ENCODE measurements around the gene KLF17.

The KLF17 gene

DNA sequence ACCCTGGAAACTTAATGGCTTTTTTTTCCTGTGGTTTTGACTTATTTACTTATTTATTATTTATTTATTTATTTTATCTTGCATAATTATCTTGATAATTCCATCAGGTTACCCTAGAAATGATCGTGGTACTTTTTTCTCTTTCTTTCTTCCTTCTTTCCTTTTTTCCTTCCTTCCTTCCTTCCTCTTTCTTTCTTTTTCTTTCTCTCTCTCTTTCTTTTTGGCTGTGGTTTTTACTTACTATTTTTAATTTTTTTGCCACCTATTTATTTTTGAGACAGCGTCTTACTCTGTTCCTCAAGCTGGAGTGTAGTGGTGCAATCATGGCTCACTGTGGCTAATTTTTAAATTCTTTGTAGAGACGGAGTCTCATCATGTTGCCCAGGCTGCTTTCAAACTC lies 29.0 kb downstream of the KLF17 start:
- peaks cover 5% of the 10 kb centered on the region for H3K27me3 ChIP-seq (ENCODE audit: insufficient read depth, poor library complexity, severe bottlenecking)
- DNase-seq (ENCODE audit: low read depth in 1 of 2, low spot score in 1 of 2): no peak
- TF ChIP-seq, protein P1, sequence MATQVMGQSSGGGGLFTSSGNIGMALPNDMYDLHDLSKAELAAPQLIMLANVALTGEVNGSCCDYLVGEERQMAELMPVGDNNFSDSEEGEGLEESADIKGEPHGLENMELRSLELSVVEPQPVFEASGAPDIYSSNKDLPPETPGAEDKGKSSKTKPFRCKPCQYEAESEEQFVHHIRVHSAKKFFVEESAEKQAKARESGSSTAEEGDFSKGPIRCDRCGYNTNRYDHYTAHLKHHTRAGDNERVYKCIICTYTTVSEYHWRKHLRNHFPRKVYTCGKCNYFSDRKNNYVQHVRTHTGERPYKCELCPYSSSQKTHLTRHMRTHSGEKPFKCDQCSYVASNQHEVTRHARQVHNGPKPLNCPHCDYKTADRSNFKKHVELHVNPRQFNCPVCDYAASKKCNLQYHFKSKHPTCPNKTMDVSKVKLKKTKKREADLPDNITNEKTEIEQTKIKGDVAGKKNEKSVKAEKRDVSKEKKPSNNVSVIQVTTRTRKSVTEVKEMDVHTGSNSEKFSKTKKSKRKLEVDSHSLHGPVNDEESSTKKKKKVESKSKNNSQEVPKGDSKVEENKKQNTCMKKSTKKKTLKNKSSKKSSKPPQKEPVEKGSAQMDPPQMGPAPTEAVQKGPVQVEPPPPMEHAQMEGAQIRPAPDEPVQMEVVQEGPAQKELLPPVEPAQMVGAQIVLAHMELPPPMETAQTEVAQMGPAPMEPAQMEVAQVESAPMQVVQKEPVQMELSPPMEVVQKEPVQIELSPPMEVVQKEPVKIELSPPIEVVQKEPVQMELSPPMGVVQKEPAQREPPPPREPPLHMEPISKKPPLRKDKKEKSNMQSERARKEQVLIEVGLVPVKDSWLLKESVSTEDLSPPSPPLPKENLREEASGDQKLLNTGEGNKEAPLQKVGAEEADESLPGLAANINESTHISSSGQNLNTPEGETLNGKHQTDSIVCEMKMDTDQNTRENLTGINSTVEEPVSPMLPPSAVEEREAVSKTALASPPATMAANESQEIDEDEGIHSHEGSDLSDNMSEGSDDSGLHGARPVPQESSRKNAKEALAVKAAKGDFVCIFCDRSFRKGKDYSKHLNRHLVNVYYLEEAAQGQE (IDR thresholded peaks at IDR 0.05; ENCODE audit: insufficient replicate concordance, low read depth): no peak
- TF ChIP-seq GABPA (IDR thresholded peaks at IDR 0.05; ENCODE audit: low read depth) (no peak), SPI1 (IDR thresholded peaks at IDR 0.05; ENCODE audit: borderline replicate concordance, low read depth) (no peak), POLR2AphosphoS5 (IDR thresholded peaks at IDR 0.05; ENCODE audit: low read depth) (no peak)
- TF ChIP-seq, protein P2, sequence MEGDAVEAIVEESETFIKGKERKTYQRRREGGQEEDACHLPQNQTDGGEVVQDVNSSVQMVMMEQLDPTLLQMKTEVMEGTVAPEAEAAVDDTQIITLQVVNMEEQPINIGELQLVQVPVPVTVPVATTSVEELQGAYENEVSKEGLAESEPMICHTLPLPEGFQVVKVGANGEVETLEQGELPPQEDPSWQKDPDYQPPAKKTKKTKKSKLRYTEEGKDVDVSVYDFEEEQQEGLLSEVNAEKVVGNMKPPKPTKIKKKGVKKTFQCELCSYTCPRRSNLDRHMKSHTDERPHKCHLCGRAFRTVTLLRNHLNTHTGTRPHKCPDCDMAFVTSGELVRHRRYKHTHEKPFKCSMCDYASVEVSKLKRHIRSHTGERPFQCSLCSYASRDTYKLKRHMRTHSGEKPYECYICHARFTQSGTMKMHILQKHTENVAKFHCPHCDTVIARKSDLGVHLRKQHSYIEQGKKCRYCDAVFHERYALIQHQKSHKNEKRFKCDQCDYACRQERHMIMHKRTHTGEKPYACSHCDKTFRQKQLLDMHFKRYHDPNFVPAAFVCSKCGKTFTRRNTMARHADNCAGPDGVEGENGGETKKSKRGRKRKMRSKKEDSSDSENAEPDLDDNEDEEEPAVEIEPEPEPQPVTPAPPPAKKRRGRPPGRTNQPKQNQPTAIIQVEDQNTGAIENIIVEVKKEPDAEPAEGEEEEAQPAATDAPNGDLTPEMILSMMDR (IDR thresholded peaks at IDR 0.05; ENCODE audit: insufficient read depth, low read length): no peak
- H3K27ac ChIP-seq (replicated peaks): no peak overlapping the region
- no peak overlapping the region for H3K4me3 ChIP-seq (replicated peaks; ENCODE audit: insufficient read depth, low read length)

DNA sequence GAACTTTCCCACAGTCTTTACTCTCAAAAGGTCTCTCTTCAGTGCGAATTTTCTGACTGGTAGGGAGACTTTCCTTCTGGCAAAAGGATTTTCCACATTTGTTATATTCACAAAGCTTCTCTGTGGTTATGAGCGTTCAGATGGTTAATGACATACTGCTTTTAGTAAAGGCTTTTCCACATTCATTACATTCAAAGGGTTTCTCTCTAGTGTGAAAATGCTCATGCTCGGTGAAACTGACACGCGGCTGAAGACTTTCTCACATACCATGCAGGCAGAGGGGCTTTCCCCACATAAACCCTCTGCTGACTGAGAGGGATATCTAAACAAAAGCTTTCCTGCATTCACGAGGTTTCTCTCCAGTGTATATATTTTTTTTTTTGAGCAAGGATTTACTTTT lies 32.7 kb downstream of the KLF17 start:
- DNase-seq (ENCODE audit: low read depth in 1 of 2, low spot score in 1 of 2): no peak
- Histone ChIP-seq H3K4me3 (replicated peaks; ENCODE audit: insufficient read depth, low read length) (no peak overlapping the region), H3K27ac (replicated peaks) (no peak overlapping the region), H3K27me3 (ENCODE audit: insufficient read depth, poor library complexity, severe bottlenecking) (peaks cover 5% of the 10 kb centered on the region)
- TF ChIP-seq, protein P2 (IDR thresholded peaks at IDR 0.05; ENCODE audit: insufficient read depth, low read length): no peak
- TF ChIP-seq, protein P1 (IDR thresholded peaks at IDR 0.05; ENCODE audit: insufficient replicate concordance, low read depth): no peak
- no peak for TF ChIP-seq POLR2AphosphoS5 (IDR thresholded peaks at IDR 0.05; ENCODE audit: low read depth)
- no peak for TF ChIP-seq GABPA (IDR thresholded peaks at IDR 0.05; ENCODE audit: low read depth)
- no peak for TF ChIP-seq SPI1 (IDR thresholded peaks at IDR 0.05; ENCODE audit: borderline replicate concordance, low read depth)

DNA sequence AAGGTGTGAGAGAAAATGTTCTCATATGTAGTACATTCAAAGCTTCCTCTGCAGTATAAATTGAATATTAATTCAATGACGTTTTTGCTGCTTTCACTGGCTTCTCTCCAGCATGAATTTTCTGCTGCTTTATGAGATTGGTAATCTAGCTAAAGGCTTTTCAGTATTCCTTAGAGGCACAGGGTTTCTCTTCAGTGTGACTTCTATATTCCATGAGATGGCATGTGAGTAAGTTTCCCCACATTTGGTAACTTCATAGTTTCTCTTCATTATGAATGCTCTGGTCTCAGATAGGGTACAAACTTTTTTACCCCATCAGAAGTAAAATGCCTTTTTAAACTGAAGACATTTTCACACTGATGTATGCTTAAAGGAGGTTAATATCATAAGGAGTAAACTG lies 33.2 kb downstream of the KLF17 start:
- H3K27ac ChIP-seq (replicated peaks): no peak overlapping the region
- no peak for DNase-seq (ENCODE audit: low read depth in 1 of 2, low spot score in 1 of 2)
- H3K27me3 ChIP-seq (ENCODE audit: insufficient read depth, poor library complexity, severe bottlenecking): peaks cover 5% of the 10 kb centered on the region
- TF ChIP-seq, protein P1 (IDR thresholded peaks at IDR 0.05; ENCODE audit: insufficient replicate concordance, low read depth): no peak
- TF ChIP-seq POLR2AphosphoS5 (IDR thresholded peaks at IDR 0.05; ENCODE audit: low read depth) (no peak), SPI1 (IDR thresholded peaks at IDR 0.05; ENCODE audit: borderline replicate concordance, low read depth) (no peak), GABPA (IDR thresholded peaks at IDR 0.05; ENCODE audit: low read depth) (no peak)
- TF ChIP-seq, protein P2 (IDR thresholded peaks at IDR 0.05; ENCODE audit: insufficient read depth, low read length): no peak
- H3K4me3 ChIP-seq (replicated peaks; ENCODE audit: insufficient read depth, low read length): no peak overlapping the region

Data from HL-60 (cell line).